ENCODE measurements around the gene ZSWIM3. TPM values are rescaled to one million over a fixed set of nuclear protein-coding genes. Genes with fewer than 3 reads are reported as not detected.

ZSWIM3 gene
- polyA plus RNA-seq, 1 donor from 2014 or later: 14.3 TPM

GRCh38 chr20:45812157-45813005, 45.0 kb upstream of the ZSWIM3 start, which contains the start of gene UBE2C:
TSS of gene UBE2C (plus strand) at chr20:45812644. CDS start at chr20:45812696, 52 bp downstream.
- H3K27ac ChIP-seq (ENCODE audit: low read length): peak within 1 kb of the TSS; percentile 53
- H2AFZ ChIP-seq (ENCODE audit: low read depth, low read length): peak within 1 kb of the TSS; percentile 17
- peak within 1 kb of the TSS; percentile 77 for H3K4me2 ChIP-seq (ENCODE audit: low read length)

More at GRCh38 chr20:45812157-45813005, 45.0 kb upstream of the ZSWIM3 start, which contains the start of gene UBE2C:
- Histone ChIP-seq H3K27me3 (ENCODE audit: insufficient read depth, low read depth, low read length) (no peaks in the 10 kb centered on the region), H3F3A (ENCODE audit: insufficient read depth, low read length, poor library complexity, severe bottlenecking) (no peaks in the 10 kb centered on the region), H3K4me3 (ENCODE audit: low read length) (peak within 1 kb of the TSS; percentile 72), H3K9ac (ENCODE audit: low read length) (peak within 1 kb of the TSS; percentile 47), H3K9me2 (ENCODE audit: insufficient read depth, low read length) (no peaks in the 10 kb centered on the region), H3K36me3 (ENCODE audit: insufficient read depth, low read length) (peaks cover 8% of the 10 kb centered on the region), H4K20me1 (ENCODE audit: insufficient read depth) (no peaks in the 10 kb centered on the region), H3K79me2 (replicated peaks; ENCODE audit: insufficient read depth, low read length) (peaks cover 9% of the 10 kb centered on the region), H3K9me3 (ENCODE audit: low read length) (no peaks in the 10 kb centered on the region)
- TF ChIP-seq EP300 (conservative IDR thresholded peaks at IDR 0.05; ENCODE audit: poor library complexity, severe bottlenecking) (no peak), MXI1 (conservative IDR thresholded peaks at IDR 0.05; ENCODE audit: poor library complexity, severe bottlenecking) (peak; percentile 100), REST (IDR thresholded peaks at IDR 0.05; ENCODE audit: borderline replicate concordance) (no peak), SMC3 (conservative IDR thresholded peaks at IDR 0.05; ENCODE audit: poor library complexity) (peak; percentile 40), EZH2 (IDR thresholded peaks at IDR 0.05; ENCODE audit: borderline replicate concordance, insufficient read depth, low read length, poor library complexity, severe bottlenecking) (no peak), TAF1 (IDR thresholded peaks at IDR 0.05; ENCODE audit: low read depth) (no peak), RAD21 (conservative IDR thresholded peaks at IDR 0.05) (no peak), CTCF (IDR thresholded peaks at IDR 0.05; ENCODE audit: poor library complexity, severe bottlenecking) (peak; percentile 47), POLR2AphosphoS5 (IDR thresholded peaks at IDR 0.05) (peak; percentile 26)

Measured in neural cell (in vitro differentiated cells).